IPS-NIHi7 (cell line): ENCODE data around the gene LAPTM4A.
"Not testable (repeated sequence)": the region's sequence is repeated elsewhere in the genome, so short reads cannot be mapped to it uniquely, and the experiment has no call there.

Source experiments
- DNase-seq: peaks from one replicate; pipeline ENCODE4 v3.0.0; 2012; ENCODE audit warnings: mixed read lengths; ENCODE audit errors: extremely low spot score

Gene LAPTM4A

GRCh38 chr2:20076757-20077156 lies 25.3 kb upstream of the LAPTM4A start:
- no peak for DNase-seq

GRCh38 chr2:20074901-20075300 lies 23.5 kb upstream of the LAPTM4A start:
- DNase-seq = no peak

GRCh38 chr2:20074046-20074648 lies 22.7 kb upstream of the LAPTM4A start:
- not testable (repeated sequence) for DNase-seq

GRCh38 chr2:20073460-20073859 lies 22.0 kb upstream of the LAPTM4A start:
- DNase-seq = no peak

GRCh38 chr2:20072436-20073158 lies 21.2 kb upstream of the LAPTM4A start:
- no peak for DNase-seq

- peak; percentile 63 for DNase-seq
These were observed 20.3 kb upstream of the LAPTM4A start for GRCh38 chr2:20071397-20072383.

- DNase-seq = no peak
These were observed 18.3 kb upstream of the LAPTM4A start for GRCh38 chr2:20069756-20070155.

GRCh38 chr2:20067992-20068584 lies 16.7 kb upstream of the LAPTM4A start:
- no peak for DNase-seq

- no peak for DNase-seq
These were observed 14.6 kb upstream of the LAPTM4A start for GRCh38 chr2:20065885-20066602.

GRCh38 chr2:20064841-20065240 lies 13.4 kb upstream of the LAPTM4A start:
- no peak for DNase-seq

- no peak for DNase-seq
These were observed 13.0 kb upstream of the LAPTM4A start for GRCh38 chr2:20064421-20064820.

GRCh38 chr2:20062615-20063545 lies 11.5 kb upstream of the LAPTM4A start:
- no peak for DNase-seq

GRCh38 chr2:20061940-20062339 lies 10.5 kb upstream of the LAPTM4A start:
- no peak for DNase-seq

GRCh38 chr2:20061476-20061875 lies 10.0 kb upstream of the LAPTM4A start:
- DNase-seq = no peak

- DNase-seq = no peak
These were observed 8.7 kb upstream of the LAPTM4A start for GRCh38 chr2:20060106-20060505.

- DNase-seq = no peak
These were observed 5.8 kb upstream of the LAPTM4A start for GRCh38 chr2:20057268-20057667.

- DNase-seq = no peak
These were observed 3.5 kb upstream of the LAPTM4A start for GRCh38 chr2:20054931-20055330.

- DNase-seq = no peak
These were observed 2.7 kb upstream of the LAPTM4A start for GRCh38 chr2:20054119-20054518.

- no peak for DNase-seq
These were observed 1.4 kb upstream of the LAPTM4A start for GRCh38 chr2:20052861-20053281.

GRCh38 chr2:20052229-20052851 lies 912 bp upstream of the LAPTM4A start:
- no peak for DNase-seq
